Measurements from ENCODE around the gene ANGPTL2.

The ANGPTL2 gene

GRCh38 chr9:127159325-127159801, 36.9 kb upstream of the ANGPTL2 start:
- H3K4me3 ChIP-seq (ENCODE audit: low read length) = no peak overlapping the region
- TF ChIP-seq EZH2phosphoT487 (IDR thresholded peaks at IDR 0.05; ENCODE audit: low read depth) (no peak), CTCF (IDR thresholded peaks at IDR 0.05; ENCODE audit: low read depth, low read length) (peak; percentile 25)
- no peak overlapping the region for H3K4me2 ChIP-seq (ENCODE audit: low read length)
- no peak overlapping the region for H3K9ac ChIP-seq (ENCODE audit: low read length)
- no peaks in the 10 kb centered on the region for H4K20me1 ChIP-seq (ENCODE audit: insufficient read depth, low read length)
- H3K9me3 ChIP-seq (ENCODE audit: insufficient read depth, low read length) = no peaks in the 10 kb centered on the region
- H3K36me3 ChIP-seq (replicated peaks; ENCODE audit: low read depth, low read length) = no peaks in the 10 kb centered on the region
- peaks cover 11% of the 10 kb centered on the region for H3K27me3 ChIP-seq (ENCODE audit: low read depth, low read length)
- peaks cover 43% of the 10 kb centered on the region for H3K4me1 ChIP-seq (ENCODE audit: low read length)
- H3K79me2 ChIP-seq (ENCODE audit: low read length) = no peaks in the 10 kb centered on the region
- H3K27ac ChIP-seq (ENCODE audit: low read length) = no peak overlapping the region
- H2AFZ ChIP-seq (ENCODE audit: low read depth, low read length) = peak overlapping the region; percentile 31; the same call in 1 of the 2 replicates

- Histone ChIP-seq H3K36me3 (replicated peaks; ENCODE audit: low read depth, low read length) (no peaks in the 10 kb centered on the region), H3K27ac (ENCODE audit: low read length) (no peak overlapping the region), H2AFZ (ENCODE audit: low read depth, low read length) (peak overlapping the region; percentile 31; the same call in 1 of the 2 replicates), H3K9ac (ENCODE audit: low read length) (no peak overlapping the region), H3K79me2 (ENCODE audit: low read length) (no peaks in the 10 kb centered on the region), H3K4me1 (ENCODE audit: low read length) (peaks cover 46% of the 10 kb centered on the region), H3K9me3 (ENCODE audit: insufficient read depth, low read length) (no peaks in the 10 kb centered on the region), H4K20me1 (ENCODE audit: insufficient read depth, low read length) (no peaks in the 10 kb centered on the region), H3K27me3 (ENCODE audit: low read depth, low read length) (peaks cover 11% of the 10 kb centered on the region), H3K4me2 (ENCODE audit: low read length) (no peak overlapping the region), H3K4me3 (ENCODE audit: low read length) (no peak overlapping the region)
- no peak for TF ChIP-seq CTCF (IDR thresholded peaks at IDR 0.05; ENCODE audit: low read depth, low read length)
- no peak for TF ChIP-seq EZH2phosphoT487 (IDR thresholded peaks at IDR 0.05; ENCODE audit: low read depth)
These were observed 36.4 kb upstream of the ANGPTL2 start for GRCh38 chr9:127158786-127159324.

GRCh38 chr9:127155314-127155960, 33.0 kb upstream of the ANGPTL2 start:
- TF ChIP-seq EZH2phosphoT487 (IDR thresholded peaks at IDR 0.05; ENCODE audit: low read depth) (no peak), CTCF (IDR thresholded peaks at IDR 0.05; ENCODE audit: low read depth, low read length) (no peak)
- H3K9ac ChIP-seq (ENCODE audit: low read length) = no peak overlapping the region
- H3K4me3 ChIP-seq (ENCODE audit: low read length) = peak overlapping the region; percentile 67; the same call in 1 of the 2 replicates
- no peaks in the 10 kb centered on the region for H3K9me3 ChIP-seq (ENCODE audit: insufficient read depth, low read length)
- H3K79me2 ChIP-seq (ENCODE audit: low read length) = no peaks in the 10 kb centered on the region
- H2AFZ ChIP-seq (ENCODE audit: low read depth, low read length) = no peak overlapping the region
- no peak overlapping the region for H3K27ac ChIP-seq (ENCODE audit: low read length)
- peak overlapping the region; percentile 94 for H3K4me2 ChIP-seq (ENCODE audit: low read length)
- H4K20me1 ChIP-seq (ENCODE audit: insufficient read depth, low read length) = no peaks in the 10 kb centered on the region
- peaks cover 24% of the 10 kb centered on the region for H3K27me3 ChIP-seq (ENCODE audit: low read depth, low read length)
- peaks cover 33% of the 10 kb centered on the region for H3K4me1 ChIP-seq (ENCODE audit: low read length)
- H3K36me3 ChIP-seq (replicated peaks; ENCODE audit: low read depth, low read length) = no peaks in the 10 kb centered on the region

GRCh38 chr9:127154390-127155191, 32.2 kb upstream of the ANGPTL2 start:
- peaks cover 24% of the 10 kb centered on the region for H3K27me3 ChIP-seq (ENCODE audit: low read depth, low read length)
- peaks cover 33% of the 10 kb centered on the region for H3K4me1 ChIP-seq (ENCODE audit: low read length)
- H3K4me2 ChIP-seq (ENCODE audit: low read length) = peak overlapping the region; percentile 94
- peak overlapping the region; percentile 67 for H3K4me3 ChIP-seq (ENCODE audit: low read length)
- no peaks in the 10 kb centered on the region for H3K9me3 ChIP-seq (ENCODE audit: insufficient read depth, low read length)
- H3K79me2 ChIP-seq (ENCODE audit: low read length) = no peaks in the 10 kb centered on the region
- no peaks in the 10 kb centered on the region for H3K36me3 ChIP-seq (replicated peaks; ENCODE audit: low read depth, low read length)
- H3K27ac ChIP-seq (ENCODE audit: low read length) = peak overlapping the region; percentile 58
- TF ChIP-seq CTCF (IDR thresholded peaks at IDR 0.05; ENCODE audit: low read depth, low read length) (no peak), EZH2phosphoT487 (IDR thresholded peaks at IDR 0.05; ENCODE audit: low read depth) (no peak)
- H3K9ac ChIP-seq (ENCODE audit: low read length) = peak overlapping the region; percentile 29; the same call in 1 of the 2 replicates
- no peak overlapping the region for H2AFZ ChIP-seq (ENCODE audit: low read depth, low read length)
- no peaks in the 10 kb centered on the region for H4K20me1 ChIP-seq (ENCODE audit: insufficient read depth, low read length)
